WERI-Rb-1 (cell line): ENCODE data around the gene SLC27A6.
"Not testable (repeated sequence)": the region's sequence is repeated elsewhere in the genome, so short reads cannot be mapped to it uniquely, and the experiment has no call there.

ENCODE experiments used
- DNase-seq: peaks from one replicate; pipeline ENCODE4 v3.0.0-alpha.2; 2020
- H3K27ac ChIP-seq: fragments of 250-450 bp; sonication (Bioruptor Pico); 2 replicates; pipeline ENCODE4 v1.5.1; 2020; ENCODE audit warnings: mild to moderate bottlenecking, moderate library complexity
- H3K27me3 ChIP-seq: fragments of 250-450 bp; sonication (Bioruptor Pico); 2 replicates; pipeline ENCODE4 v1.5.1; 2021; ENCODE audit warnings: mild to moderate bottlenecking, low read depth, moderate library complexity; ENCODE audit not compliant: insufficient read depth, severe bottlenecking
- H3K36me3 ChIP-seq: fragments of 250-450 bp; sonication (Bioruptor Pico); 2 replicates; pipeline ENCODE4 v1.5.1; 2020; ENCODE audit warnings: mild to moderate bottlenecking, moderate library complexity
- H3K4me3 ChIP-seq: 2 replicates; pipeline ENCODE4 v1.5.1; 2011; ENCODE audit warnings: low read depth, mild to moderate bottlenecking, control low read depth, low read length
- H3K9me3 ChIP-seq: fragments of 250-450 bp; sonication (Bioruptor Pico); 2 replicates; pipeline ENCODE4 v1.5.1; 2021; ENCODE audit warnings: mild to moderate bottlenecking, moderate library complexity; ENCODE audit not compliant: severe bottlenecking
- TF ChIP-seq, protein P1 (sequence below): IDR thresholded peaks from 2 replicates; pipeline ENCODE4 v1.5.1; 2011; ENCODE audit warnings: low read depth, mild to moderate bottlenecking, control low read depth, inconsistent platforms, low read length

The SLC27A6 gene

DNA sequence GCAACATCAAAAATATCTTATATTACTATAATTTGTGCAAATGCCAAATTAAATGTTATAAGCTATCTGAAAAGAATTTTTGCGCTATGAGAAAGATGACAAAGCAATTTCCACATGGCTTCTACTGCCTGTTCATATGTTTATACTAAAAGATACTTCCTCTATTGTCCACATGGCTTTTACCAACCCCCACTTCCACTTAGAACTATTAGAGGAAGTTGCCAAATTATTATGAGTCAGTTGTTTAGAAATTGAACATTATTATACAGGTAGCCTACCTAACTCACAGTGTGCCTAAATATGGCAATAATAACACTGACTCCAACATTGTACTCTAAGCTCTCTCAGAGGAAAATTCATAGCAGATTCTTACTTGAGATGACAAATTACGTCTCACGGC is 37.6 kb upstream of the SLC27A6 start:
- Histone ChIP-seq H3K9me3 (peaks cover 4% of the 10 kb centered on the region), H3K27ac (no peak overlapping the region), H3K27me3 (no peaks in the 10 kb centered on the region), H3K36me3 (no peaks in the 10 kb centered on the region), H3K4me3 (no peak overlapping the region)
- TF ChIP-seq, protein P1, sequence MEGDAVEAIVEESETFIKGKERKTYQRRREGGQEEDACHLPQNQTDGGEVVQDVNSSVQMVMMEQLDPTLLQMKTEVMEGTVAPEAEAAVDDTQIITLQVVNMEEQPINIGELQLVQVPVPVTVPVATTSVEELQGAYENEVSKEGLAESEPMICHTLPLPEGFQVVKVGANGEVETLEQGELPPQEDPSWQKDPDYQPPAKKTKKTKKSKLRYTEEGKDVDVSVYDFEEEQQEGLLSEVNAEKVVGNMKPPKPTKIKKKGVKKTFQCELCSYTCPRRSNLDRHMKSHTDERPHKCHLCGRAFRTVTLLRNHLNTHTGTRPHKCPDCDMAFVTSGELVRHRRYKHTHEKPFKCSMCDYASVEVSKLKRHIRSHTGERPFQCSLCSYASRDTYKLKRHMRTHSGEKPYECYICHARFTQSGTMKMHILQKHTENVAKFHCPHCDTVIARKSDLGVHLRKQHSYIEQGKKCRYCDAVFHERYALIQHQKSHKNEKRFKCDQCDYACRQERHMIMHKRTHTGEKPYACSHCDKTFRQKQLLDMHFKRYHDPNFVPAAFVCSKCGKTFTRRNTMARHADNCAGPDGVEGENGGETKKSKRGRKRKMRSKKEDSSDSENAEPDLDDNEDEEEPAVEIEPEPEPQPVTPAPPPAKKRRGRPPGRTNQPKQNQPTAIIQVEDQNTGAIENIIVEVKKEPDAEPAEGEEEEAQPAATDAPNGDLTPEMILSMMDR, result no peak
- DNase-seq, result no peak

DNA sequence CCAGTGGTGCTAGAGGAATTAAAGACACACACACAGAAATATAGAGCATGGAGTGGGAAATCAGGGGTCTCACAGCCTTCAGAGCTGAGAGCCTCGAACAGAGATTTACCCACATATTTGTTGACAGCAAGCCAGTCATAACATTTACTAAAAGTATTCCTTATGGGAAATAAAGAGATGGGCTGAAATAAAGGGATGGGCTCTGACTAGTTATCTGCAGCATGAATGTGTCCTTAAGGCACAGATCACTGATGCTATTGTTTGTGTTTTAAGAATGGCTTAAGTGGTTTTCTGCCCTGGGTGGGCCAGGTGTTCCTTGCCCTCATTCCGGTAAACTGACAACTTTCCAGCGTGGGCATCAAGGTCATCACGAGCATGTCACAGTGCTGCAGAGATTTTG is 33.1 kb upstream of the SLC27A6 start:
- not testable (repeated sequence) for DNase-seq, H3K27ac ChIP-seq, H3K9me3 ChIP-seq, H3K4me3 ChIP-seq, H3K27me3 ChIP-seq, H3K36me3 ChIP-seq

DNA sequence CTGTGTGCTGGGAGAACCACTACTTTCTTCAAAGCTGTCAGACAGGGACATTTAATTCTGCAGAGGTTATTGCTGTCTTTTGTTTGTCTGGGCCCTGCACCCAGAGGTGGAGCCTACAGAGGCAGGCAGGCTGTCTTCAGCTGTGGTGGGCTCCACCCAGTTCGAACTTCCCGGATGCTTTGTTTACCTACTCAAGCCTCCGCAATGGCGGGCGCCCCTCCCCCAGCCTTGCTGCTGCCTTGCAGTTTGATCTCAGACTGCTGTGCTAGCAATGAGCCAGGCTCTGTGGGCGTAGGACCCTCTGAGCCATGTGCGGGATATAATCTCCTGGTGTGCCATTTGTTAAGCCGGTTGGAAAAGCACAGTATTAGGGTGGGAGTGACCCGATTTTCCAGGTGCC is 22.2 kb upstream of the SLC27A6 start:
- not testable (repeated sequence) for H3K4me3 ChIP-seq, H3K27me3 ChIP-seq, H3K9me3 ChIP-seq, H3K27ac ChIP-seq, H3K36me3 ChIP-seq, DNase-seq

DNA sequence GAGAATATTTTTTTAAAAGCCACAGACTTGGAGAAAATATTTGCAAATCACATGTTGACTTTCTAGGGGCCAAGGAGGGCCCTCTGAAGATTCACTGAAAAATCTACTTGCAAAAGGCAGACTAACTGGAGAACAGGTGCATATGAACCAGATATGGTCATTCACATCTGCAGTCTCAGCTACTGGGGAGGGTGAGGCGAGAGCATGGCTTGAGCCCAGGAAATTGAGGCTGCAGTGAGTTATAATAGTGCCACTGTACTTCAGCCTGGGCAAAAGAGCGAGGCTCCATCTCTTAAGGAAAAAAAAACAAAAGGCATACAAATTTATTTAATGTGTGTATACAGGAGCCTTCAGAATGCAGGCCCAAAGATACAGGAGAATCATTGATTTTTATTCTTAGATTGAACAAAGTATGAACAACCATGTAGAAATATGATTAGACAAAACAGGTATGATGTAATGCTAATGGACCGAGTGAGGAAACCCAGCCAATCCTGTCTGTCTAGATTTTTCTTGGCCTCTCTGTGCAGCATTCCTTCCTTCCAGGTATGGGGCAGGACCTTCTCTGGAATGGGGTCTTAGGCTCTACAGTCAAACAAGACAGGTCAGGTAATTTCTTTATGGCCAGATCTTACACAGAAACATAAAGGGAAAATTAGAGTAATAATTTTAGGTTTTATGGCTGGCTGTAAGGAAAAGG is 15.3 kb upstream of the SLC27A6 start:
- TF ChIP-seq, protein P1, result no peak
- Histone ChIP-seq H3K27me3 (no peaks in the 10 kb centered on the region), H3K4me3 (no peak overlapping the region), H3K9me3 (no peaks in the 10 kb centered on the region), H3K27ac (no peak overlapping the region), H3K36me3 (no peaks in the 10 kb centered on the region)
- no peak for DNase-seq

DNA sequence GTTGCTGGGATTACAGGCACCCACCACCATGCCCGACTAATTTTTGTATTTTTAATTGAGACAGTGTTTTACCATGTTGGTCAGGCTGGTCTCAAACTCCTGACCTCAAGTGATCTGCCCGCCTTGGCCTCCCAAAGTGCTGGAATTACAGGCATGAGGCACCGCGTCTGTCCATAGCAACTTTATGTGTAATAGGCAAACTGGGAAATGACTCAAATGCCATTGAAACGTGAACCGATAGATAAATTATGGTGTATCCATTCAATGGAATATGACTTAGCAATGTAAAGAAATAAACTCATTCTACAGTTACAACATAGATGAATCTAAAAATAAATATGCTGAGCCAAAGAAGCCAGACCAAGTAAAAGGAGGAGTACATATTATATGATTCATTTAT is 14.0 kb upstream of the SLC27A6 start:
- H3K36me3 ChIP-seq, H3K9me3 ChIP-seq, DNase-seq, H3K27me3 ChIP-seq, H3K27ac ChIP-seq, H3K4me3 ChIP-seq: not testable (repeated sequence)

DNA sequence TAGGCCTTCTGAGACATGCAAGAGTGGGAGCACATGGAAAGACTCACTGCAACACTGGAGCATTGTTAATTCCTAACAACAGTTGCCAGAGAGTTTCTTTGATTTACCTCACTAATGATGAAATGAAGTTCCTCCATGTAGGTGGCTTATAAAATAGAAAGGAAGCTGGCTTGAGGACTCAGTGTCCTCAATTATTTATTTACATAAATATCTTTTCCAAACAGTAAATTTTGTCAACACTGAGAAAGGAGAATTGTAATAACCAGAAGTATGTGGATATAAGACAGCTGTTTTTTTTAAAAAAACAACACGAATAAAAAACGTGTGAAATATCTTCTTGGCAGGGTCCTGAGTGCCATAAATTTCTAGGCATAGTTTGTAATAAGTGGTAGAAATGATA is 9.1 kb upstream of the SLC27A6 start:
- TF ChIP-seq, protein P1, result no peak
- no peaks in the 10 kb centered on the region for H3K9me3 ChIP-seq
- H3K4me3 ChIP-seq, result no peak overlapping the region
- H3K36me3 ChIP-seq, result no peaks in the 10 kb centered on the region
- no peak for DNase-seq
- no peak overlapping the region for H3K27ac ChIP-seq
- H3K27me3 ChIP-seq, result no peaks in the 10 kb centered on the region

DNA sequence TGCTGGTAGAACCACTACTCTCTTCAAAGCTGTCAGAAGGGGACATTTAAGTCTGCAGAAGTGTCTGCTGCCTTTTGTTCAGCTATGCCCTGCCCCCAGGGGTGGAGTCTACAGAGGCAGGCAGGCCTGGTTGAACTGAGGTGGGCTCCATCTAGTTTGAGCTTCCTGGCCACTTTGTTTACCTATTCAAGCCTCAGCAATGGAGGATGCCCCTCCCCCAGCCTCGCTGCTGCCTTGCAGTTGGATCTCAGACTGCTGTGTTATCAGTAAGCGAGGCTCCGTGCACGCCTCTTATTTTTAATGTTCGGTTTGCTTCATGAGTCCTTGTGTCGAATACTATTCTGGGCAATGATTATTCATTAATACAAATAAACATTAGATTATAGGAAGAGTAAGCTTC is 3.1 kb upstream of the SLC27A6 start:
- Histone ChIP-seq H3K9me3 (no peaks in the 10 kb centered on the region), H3K27ac (no peak overlapping the region), H3K4me3 (no peak overlapping the region), H3K27me3 (no peaks in the 10 kb centered on the region), H3K36me3 (no peaks in the 10 kb centered on the region)
- TF ChIP-seq, protein P1, result no peak
- no peak for DNase-seq
